HepG2 (cell line): ENCODE measurements around the gene TMEM129.

ENCODE experiments used
- BHLHE40 ChIP-seq: IDR thresholded peaks from 2 replicates; pipeline ENCODE4 v1.6.1; 2011; ENCODE audit warnings: low read length, improper control_type of control experiment
- GPN1 ChIP-seq: sonication (generic); formaldehyde crosslinking; IDR thresholded peaks from 2 replicates; pipeline ENCODE4 v1.5.1; 2020; ENCODE audit warnings: missing genetic modification reagents, borderline replicate concordance
- HDAC2 ChIP-seq: sonication (generic); formaldehyde crosslinking; IDR thresholded peaks from 2 replicates; pipeline ENCODE4 v1.4.0; 2020; ENCODE audit warnings: missing genetic modification reagents
- HIVEP1 ChIP-seq: sonication (generic); formaldehyde crosslinking; IDR thresholded peaks from 2 replicates; pipeline ENCODE4 v1.4.0; 2020; ENCODE audit warnings: mild to moderate bottlenecking, missing genetic modification reagents
- KDM5B ChIP-seq: sonication (generic); formaldehyde crosslinking; IDR thresholded peaks from 2 replicates; pipeline ENCODE4 v1.4.0; 2020; ENCODE audit warnings: missing genetic modification reagents, mild to moderate bottlenecking, borderline replicate concordance
- KLF9 ChIP-seq: IDR thresholded peaks from 2 replicates; pipeline ENCODE4 v1.6.1; 2016; ENCODE audit warnings: low read depth
- NR2F1 ChIP-seq, 2 experiments: fragments of 450-650 bp in 1 of 2; formaldehyde crosslinking in 1 of 2; IDR thresholded peaks; 2 replicates each; pipeline versions ENCODE4 v1.5.0 to v1.6.1; 2016 to 2020; ENCODE audit warnings: mild to moderate bottlenecking in 1 of 2, missing compliant biosample characterization in 1 of 2, missing genetic modification reagents in 1 of 2, moderate library complexity in 1 of 2
- POLR2A ChIP-seq, 2 experiments: IDR thresholded peaks; 2 replicates each; pipeline ENCODE4 v1.6.1; 2011; ENCODE audit warnings: low read depth in 2 of 2, low read length in 2 of 2, mild to moderate bottlenecking in 1 of 2, moderate library complexity in 1 of 2; ENCODE audit not compliant: insufficient read depth in 1 of 2
- TF ChIP-seq, protein P1 (sequence below): sonication (generic); formaldehyde crosslinking; IDR thresholded peaks from 2 replicates; pipeline ENCODE4 v1.4.0; 2020; ENCODE audit warnings: missing genetic modification reagents
- TF ChIP-seq, protein P2 (sequence below): sonication (generic); formaldehyde crosslinking; IDR thresholded peaks from 2 replicates; pipeline ENCODE4 v1.4.0; 2020; ENCODE audit warnings: missing genetic modification reagents
- TF ChIP-seq, protein P3 (sequence below): sonication (generic); formaldehyde crosslinking; IDR thresholded peaks from 2 replicates; pipeline ENCODE4 v1.5.0; 2020; ENCODE audit warnings: mild to moderate bottlenecking, missing genetic modification reagents, moderate library complexity

DNA sequence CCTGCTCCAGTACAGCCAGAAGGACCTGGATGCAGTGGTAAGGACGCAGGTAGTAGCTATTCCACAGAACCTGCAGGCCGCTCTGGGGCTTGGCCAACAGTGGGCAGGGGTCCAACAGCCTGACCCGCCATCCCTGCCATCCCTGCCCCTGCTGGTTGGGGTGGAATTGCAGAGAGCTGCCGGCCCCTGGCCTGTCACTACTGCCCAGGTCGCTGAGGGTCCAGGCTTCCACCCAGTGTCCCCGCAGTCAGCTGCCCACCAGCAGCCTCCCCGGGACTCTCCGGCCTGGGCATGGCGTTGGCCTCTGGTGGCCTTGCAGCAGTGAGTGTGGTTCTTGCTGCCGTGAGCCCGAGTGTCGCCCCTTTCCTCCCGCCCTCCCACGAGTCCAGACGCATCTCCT lies 16.5 kb upstream of the TMEM129 start:
- TF ChIP-seq, protein P1, sequence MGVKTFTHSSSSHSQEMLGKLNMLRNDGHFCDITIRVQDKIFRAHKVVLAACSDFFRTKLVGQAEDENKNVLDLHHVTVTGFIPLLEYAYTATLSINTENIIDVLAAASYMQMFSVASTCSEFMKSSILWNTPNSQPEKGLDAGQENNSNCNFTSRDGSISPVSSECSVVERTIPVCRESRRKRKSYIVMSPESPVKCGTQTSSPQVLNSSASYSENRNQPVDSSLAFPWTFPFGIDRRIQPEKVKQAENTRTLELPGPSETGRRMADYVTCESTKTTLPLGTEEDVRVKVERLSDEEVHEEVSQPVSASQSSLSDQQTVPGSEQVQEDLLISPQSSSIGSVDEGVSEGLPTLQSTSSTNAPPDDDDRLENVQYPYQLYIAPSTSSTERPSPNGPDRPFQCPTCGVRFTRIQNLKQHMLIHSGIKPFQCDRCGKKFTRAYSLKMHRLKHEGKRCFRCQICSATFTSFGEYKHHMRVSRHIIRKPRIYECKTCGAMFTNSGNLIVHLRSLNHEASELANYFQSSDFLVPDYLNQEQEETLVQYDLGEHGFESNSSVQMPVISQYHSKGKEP: no peak
- no peak for TF ChIP-seq KDM5B (CRISPR knock-in tag)
- no peak for TF ChIP-seq POLR2A (IDR thresholded peaks at IDR 0.05; ENCODE audit: insufficient read depth in 1 of 2, low read depth in 2 of 2, low read length in 2 of 2)
- no peak for TF ChIP-seq HDAC2 (CRISPR knock-in tag)
- TF ChIP-seq KLF9 (CRISPR knock-in tag): no peak
- TF ChIP-seq, protein P2, sequence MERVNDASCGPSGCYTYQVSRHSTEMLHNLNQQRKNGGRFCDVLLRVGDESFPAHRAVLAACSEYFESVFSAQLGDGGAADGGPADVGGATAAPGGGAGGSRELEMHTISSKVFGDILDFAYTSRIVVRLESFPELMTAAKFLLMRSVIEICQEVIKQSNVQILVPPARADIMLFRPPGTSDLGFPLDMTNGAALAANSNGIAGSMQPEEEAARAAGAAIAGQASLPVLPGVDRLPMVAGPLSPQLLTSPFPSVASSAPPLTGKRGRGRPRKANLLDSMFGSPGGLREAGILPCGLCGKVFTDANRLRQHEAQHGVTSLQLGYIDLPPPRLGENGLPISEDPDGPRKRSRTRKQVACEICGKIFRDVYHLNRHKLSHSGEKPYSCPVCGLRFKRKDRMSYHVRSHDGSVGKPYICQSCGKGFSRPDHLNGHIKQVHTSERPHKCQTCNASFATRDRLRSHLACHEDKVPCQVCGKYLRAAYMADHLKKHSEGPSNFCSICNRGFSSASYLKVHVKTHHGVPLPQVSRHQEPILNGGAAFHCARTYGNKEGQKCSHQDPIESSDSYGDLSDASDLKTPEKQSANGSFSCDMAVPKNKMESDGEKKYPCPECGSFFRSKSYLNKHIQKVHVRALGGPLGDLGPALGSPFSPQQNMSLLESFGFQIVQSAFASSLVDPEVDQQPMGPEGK (CRISPR knock-in tag): no peak
- no peak for TF ChIP-seq HIVEP1
- TF ChIP-seq BHLHE40: no peak
- TF ChIP-seq NR2F1 (CRISPR knock-in tag; IDR thresholded peaks at IDR 0.05): no peak
- TF ChIP-seq, protein P3, sequence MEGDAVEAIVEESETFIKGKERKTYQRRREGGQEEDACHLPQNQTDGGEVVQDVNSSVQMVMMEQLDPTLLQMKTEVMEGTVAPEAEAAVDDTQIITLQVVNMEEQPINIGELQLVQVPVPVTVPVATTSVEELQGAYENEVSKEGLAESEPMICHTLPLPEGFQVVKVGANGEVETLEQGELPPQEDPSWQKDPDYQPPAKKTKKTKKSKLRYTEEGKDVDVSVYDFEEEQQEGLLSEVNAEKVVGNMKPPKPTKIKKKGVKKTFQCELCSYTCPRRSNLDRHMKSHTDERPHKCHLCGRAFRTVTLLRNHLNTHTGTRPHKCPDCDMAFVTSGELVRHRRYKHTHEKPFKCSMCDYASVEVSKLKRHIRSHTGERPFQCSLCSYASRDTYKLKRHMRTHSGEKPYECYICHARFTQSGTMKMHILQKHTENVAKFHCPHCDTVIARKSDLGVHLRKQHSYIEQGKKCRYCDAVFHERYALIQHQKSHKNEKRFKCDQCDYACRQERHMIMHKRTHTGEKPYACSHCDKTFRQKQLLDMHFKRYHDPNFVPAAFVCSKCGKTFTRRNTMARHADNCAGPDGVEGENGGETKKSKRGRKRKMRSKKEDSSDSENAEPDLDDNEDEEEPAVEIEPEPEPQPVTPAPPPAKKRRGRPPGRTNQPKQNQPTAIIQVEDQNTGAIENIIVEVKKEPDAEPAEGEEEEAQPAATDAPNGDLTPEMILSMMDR: no peak
- TF ChIP-seq GPN1 (CRISPR knock-in tag): no peak
